ENCODE measurements around the gene MRPS2. TPM values are rescaled to one million over a fixed set of nuclear protein-coding genes. Genes with fewer than 3 reads are reported as not detected.
"Not testable (repeated sequence)": the region's sequence is repeated elsewhere in the genome, so short reads cannot be mapped to it uniquely, and the experiment has no call there.

MRPS2 gene
- polyA plus RNA-seq, 4 donors = 43.9 to 62.1 (median 54.0) TPM

- DNase-seq (ENCODE audit: low read depth in 4 of 4, low spot score in 2 of 4) = no peak
These were observed 12.9 kb downstream of the MRPS2 start for GRCh38 chr9:135513351-135513846.

- not testable (repeated sequence) for DNase-seq (ENCODE audit: low read depth in 4 of 4, low spot score in 2 of 4)
These were observed 13.4 kb downstream of the MRPS2 start for GRCh38 chr9:135513906-135514305.

GRCh38 chr9:135514342-135515082 is 14.0 kb downstream of the MRPS2 start:
- DNase-seq (ENCODE audit: low read depth in 4 of 4, low spot score in 2 of 4) = no peak

- no peak for DNase-seq (ENCODE audit: low read depth in 4 of 4, low spot score in 2 of 4)
These were observed 14.8 kb downstream of the MRPS2 start for GRCh38 chr9:135515083-135515951.

GRCh38 chr9:135516132-135516860 is 15.8 kb downstream of the MRPS2 start:
- no peak for DNase-seq (ENCODE audit: low read depth in 4 of 4, low spot score in 2 of 4)

GRCh38 chr9:135517407-135517822 is 16.9 kb downstream of the MRPS2 start:
- DNase-seq (ENCODE audit: low read depth in 4 of 4, low spot score in 2 of 4) = no peak

- no peak for DNase-seq (ENCODE audit: low read depth in 4 of 4, low spot score in 2 of 4)
These were observed 18.9 kb downstream of the MRPS2 start for GRCh38 chr9:135519179-135519971.

GRCh38 chr9:135520916-135521607 is 20.6 kb downstream of the MRPS2 start, which contains the start of gene LCN1:
LCN1 (plus strand) TSS chr9:135521440; CDS start chr9:135521498, 58 bp downstream.
- DNase-seq (ENCODE audit: low read depth in 4 of 4, low spot score in 2 of 4) = no peak

GRCh38 chr9:135521608-135522095 is 21.2 kb downstream of the MRPS2 start:
- no peak for DNase-seq (ENCODE audit: low read depth in 4 of 4, low spot score in 2 of 4)

GRCh38 chr9:135522137-135522877 is 21.8 kb downstream of the MRPS2 start:
- no peak for DNase-seq (ENCODE audit: low read depth in 4 of 4, low spot score in 2 of 4)

- no peak for DNase-seq (ENCODE audit: low read depth in 4 of 4, low spot score in 2 of 4)
These were observed 22.4 kb downstream of the MRPS2 start for GRCh38 chr9:135522931-135523330.

GRCh38 chr9:135523521-135524129 is 23.1 kb downstream of the MRPS2 start:
- DNase-seq (ENCODE audit: low read depth in 4 of 4, low spot score in 2 of 4) = no peak

GRCh38 chr9:135524130-135524861 is 23.8 kb downstream of the MRPS2 start:
- DNase-seq (ENCODE audit: low read depth in 4 of 4, low spot score in 2 of 4) = no peak

GRCh38 chr9:135525241-135526088 is 25.0 kb downstream of the MRPS2 start:
- no peak for DNase-seq (ENCODE audit: low read depth in 4 of 4, low spot score in 2 of 4)

- DNase-seq (ENCODE audit: low read depth in 4 of 4, low spot score in 2 of 4) = no peak
These were observed 25.7 kb downstream of the MRPS2 start for GRCh38 chr9:135526089-135526729.

Data from left renal cortex interstitium (tissue), 4 donors.